ENCODE measurements around the gene DENND2A. TPM values are rescaled to one million over a fixed set of nuclear protein-coding genes. Genes with fewer than 3 reads are reported as not detected.

DENND2A gene
- total and polyA plus RNA-seq, 5 donors: 8.7 to 16.6 (median 12.1) TPM

DNA sequence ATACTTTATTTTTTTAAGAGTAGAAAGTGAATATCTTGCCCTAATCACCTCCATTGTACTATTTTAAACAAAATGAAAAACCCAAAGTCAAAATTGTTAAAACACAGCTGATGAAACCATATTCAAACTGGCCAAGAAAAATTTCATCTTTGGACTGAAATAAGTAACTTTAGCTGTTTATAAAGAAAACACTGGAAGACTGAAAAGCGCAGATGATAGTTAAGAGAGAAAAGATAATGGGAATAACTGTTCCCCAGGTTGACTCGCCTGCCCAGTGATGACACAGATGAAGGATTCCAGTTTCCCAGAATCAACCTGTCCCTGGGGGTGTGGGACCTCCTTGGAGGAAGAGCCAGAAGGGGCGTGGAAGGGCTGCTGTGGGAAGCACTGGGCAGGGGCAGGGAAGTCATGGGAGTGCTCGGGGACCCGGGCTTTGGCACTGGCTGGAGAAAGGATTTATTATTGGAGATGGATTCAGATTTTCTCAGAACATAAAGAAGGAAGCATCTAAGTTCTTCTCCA is 43.1 kb downstream of the DENND2A start:
- no peaks in the 10 kb centered on the region for H3K4me1 ChIP-seq (ENCODE audit: control insufficient read depth, insufficient read depth, low read length)
- H3K27ac ChIP-seq (ENCODE audit: low read length): no peak overlapping the region
- peak; percentile 33 to 73 (median 64) for DNase-seq
- WGBS: 45% methylated on average over 5 of the region's 5 CpGs
- no peaks in the 10 kb centered on the region for H3K9me3 ChIP-seq (ENCODE audit: control insufficient read depth, low read length)
- intact Hi-C loops (cut with DNase I): no loop called here
- H3K4me3 ChIP-seq (ENCODE audit: low read length): no peak overlapping the region
- no peaks in the 10 kb centered on the region for H3K27me3 ChIP-seq (ENCODE audit: control insufficient read depth, insufficient read depth)
- peak; percentile 62 to 70 for ATAC-seq

DNA sequence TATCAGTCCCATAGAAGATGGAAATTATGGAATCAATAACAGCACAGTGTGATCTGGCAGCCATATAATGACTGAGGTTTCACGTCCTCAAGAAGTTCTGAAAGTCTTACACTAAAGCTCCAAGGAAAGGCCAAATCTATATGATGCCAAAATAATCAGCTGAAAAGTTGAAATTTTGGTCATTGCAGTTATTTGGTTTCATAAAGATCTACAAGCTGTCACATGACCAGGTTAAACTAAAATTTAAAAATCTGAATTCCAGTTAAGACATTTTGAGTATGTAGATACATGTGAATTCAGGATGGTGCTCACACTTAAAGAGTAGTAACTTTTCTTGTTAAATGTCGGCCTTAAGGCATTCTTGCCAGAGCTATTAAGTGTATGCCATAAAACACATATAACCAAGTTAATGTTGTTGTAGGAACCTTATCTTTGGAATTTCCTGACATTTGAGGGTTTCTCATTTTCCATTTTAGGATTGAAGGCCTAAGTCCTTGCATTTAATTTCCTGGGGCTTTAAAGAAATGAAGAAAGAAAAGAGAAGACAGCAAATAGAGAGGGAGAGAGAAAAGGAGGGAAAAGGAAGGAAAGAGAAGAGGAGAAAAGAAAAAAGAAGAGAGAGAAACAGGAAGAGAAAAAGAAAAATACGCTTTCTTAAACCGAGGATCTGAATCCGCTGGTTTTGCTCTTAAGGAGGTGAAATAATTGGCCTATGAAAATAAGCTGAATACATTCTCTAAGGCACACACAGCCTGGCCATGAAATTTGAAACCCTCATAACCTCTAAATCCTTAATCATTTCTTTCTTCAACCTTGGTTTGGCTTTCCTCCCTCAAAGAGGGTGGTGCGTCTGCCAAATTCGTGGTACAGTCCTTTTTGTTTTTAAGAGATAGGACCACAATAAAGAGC is 43.8 kb downstream of the DENND2A start:
- 48% methylated on average over 7 of the region's 7 CpGs for WGBS
- H3K27ac ChIP-seq (ENCODE audit: low read length): no peak overlapping the region
- ATAC-seq (peak; percentile 42 to 51), DNase-seq (no peak)
- H3K4me1 ChIP-seq (ENCODE audit: control insufficient read depth, insufficient read depth, low read length): no peaks in the 10 kb centered on the region
- H3K9me3 ChIP-seq (ENCODE audit: control insufficient read depth, low read length): no peaks in the 10 kb centered on the region
- H3K4me3 ChIP-seq (ENCODE audit: low read length): no peak overlapping the region
- no peaks in the 10 kb centered on the region for H3K27me3 ChIP-seq (ENCODE audit: control insufficient read depth, insufficient read depth)
- intact Hi-C loops (cut with DNase I): no loop called here

DNA sequence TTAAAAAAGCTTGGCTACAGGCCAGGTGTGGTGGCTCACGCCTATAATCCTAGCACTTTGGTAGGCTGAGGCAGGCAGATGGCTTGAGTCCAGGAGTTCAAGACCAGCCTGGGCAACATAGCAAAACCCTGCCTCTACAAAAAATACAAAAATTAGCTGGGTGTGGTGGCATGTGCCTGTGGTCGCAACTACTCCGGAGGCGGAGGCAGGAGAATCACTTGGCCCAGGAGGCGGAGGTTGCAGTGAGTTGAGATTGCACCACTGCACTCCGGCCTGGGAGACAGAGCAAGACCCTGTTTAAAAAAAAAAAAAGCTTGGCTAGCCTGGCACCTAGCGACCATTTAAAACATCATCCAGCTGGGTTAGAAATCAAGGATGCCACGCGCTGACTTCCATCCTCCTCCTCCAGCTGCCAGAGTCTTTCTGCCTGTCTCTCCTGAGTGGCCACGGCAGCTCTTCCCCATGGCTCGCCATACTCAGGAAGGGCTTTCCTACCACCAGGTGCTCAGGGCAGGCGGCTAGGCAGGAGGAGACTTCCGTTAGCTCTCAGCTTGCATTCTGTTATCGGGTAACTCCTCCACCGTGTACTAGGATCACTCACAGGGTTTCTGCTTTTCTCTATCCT is 45.0 kb downstream of the DENND2A start:
- no peaks in the 10 kb centered on the region for H3K27me3 ChIP-seq (ENCODE audit: control insufficient read depth, insufficient read depth)
- H3K9me3 ChIP-seq (ENCODE audit: control insufficient read depth, low read length): no peaks in the 10 kb centered on the region
- H3K4me3 ChIP-seq (ENCODE audit: low read length): no peak overlapping the region
- ATAC-seq: no peak
- peak in 1 of 3 donors; percentile 40 for DNase-seq
- intact Hi-C loops (cut with DNase I): no loop called here
- no peak overlapping the region for H3K27ac ChIP-seq (ENCODE audit: low read length)
- no peaks in the 10 kb centered on the region for H3K4me1 ChIP-seq (ENCODE audit: control insufficient read depth, insufficient read depth, low read length)
- WGBS: 80% methylated on average over 15 of the region's 15 CpGs

DNA sequence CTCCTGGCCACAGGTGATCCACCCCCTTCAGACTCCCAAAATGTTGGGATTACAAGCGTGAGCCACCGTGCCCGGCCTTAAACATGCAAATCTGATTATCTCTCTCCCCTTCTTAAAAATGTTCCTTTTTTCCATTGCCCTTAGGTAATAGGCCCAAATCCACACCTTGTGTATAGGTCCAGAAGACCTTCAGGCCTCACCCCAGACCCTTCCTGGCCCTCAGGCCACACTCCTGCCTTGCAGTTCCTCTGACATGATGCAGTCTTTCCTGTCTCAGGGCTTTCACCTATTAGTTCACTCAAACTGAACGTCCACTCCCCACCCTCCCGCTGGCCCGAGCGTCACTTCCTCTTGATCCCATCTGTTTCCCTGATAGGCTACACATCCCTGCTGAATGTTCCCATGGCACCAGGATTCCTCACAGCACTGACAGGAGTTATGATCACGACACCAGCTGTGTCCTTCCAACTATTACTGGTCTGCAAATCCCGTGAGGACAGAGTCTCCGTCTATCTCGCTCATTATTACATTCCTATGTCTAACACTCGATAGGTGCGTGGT is 46.4 kb downstream of the DENND2A start:
- ATAC-seq: peak; percentile 10 to 82
- intact Hi-C loops (cut with DNase I): no loop called here
- WGBS: 76% methylated on average over 13 of the region's 13 CpGs
- no peaks in the 10 kb centered on the region for H3K27me3 ChIP-seq (ENCODE audit: control insufficient read depth, insufficient read depth)
- H3K27ac ChIP-seq (ENCODE audit: low read length): no peak overlapping the region
- peak in 2 of 3 donors; percentile 55 to 67 for DNase-seq
- no peaks in the 10 kb centered on the region for H3K9me3 ChIP-seq (ENCODE audit: control insufficient read depth, low read length)
- no peak overlapping the region for H3K4me3 ChIP-seq (ENCODE audit: low read length)
- no peaks in the 10 kb centered on the region for H3K4me1 ChIP-seq (ENCODE audit: control insufficient read depth, insufficient read depth, low read length)

DNA sequence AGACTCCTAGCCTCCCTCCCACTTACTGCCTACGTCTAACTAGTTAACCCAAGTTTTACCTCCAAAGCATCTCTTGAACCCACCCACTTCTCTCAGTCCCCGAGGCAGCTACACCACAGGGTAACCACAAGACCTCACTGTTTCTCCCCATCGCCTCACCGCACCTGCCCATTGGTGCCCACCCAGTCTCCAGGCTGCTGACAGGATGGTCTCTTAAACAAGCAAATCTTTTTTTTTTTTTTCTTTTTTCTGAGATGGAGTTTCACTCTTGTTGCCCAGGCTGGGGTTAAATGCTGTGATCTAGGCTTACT is 47.0 kb downstream of the DENND2A start:
- no peaks in the 10 kb centered on the region for H3K9me3 ChIP-seq (ENCODE audit: control insufficient read depth, low read length)
- no peak for ATAC-seq
- H3K27me3 ChIP-seq (ENCODE audit: control insufficient read depth, insufficient read depth): no peaks in the 10 kb centered on the region
- H3K4me3 ChIP-seq (ENCODE audit: low read length): no peak overlapping the region
- no peaks in the 10 kb centered on the region for H3K4me1 ChIP-seq (ENCODE audit: control insufficient read depth, insufficient read depth, low read length)
- 87% methylated on average over 4 of the region's 4 CpGs for WGBS
- intact Hi-C loops (cut with DNase I): no loop called here
- H3K27ac ChIP-seq (ENCODE audit: low read length): no peak overlapping the region
- DNase-seq: no peak

DNA sequence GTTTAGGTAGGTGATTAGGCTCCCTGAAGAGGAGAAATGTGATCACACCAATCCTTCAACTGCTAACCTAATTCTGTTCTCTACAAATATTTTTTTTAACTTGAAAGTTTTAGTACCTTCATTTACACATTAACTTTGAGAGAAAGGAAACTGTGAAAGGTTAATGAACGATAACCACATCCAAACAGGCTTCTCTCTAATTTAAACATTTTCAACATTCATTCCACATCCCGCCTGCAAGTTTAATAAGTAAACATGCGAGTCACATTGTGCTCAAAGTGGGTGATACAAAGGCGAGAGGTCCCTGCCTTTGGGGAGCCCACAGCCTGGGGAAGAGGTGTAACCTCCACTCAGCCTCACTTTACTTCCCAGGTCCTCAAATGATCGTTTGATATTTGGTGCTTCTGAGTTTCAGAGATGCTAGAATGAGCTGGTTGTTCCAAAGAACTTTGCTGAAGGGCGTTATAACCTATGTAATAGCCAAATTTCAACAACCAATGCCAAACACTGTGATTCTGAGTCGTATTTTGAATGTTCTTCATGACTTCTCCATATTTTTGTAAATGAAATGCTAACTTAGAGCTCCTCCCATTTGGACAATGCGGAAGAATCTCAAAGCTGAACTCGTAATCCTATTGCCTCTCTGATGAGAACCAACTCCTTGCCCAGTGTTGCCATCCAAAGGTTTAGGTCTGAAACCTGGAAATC is 47.5 kb downstream of the DENND2A start:
- ATAC-seq: no peak
- Histone ChIP-seq H3K27me3 (ENCODE audit: control insufficient read depth, insufficient read depth) (no peaks in the 10 kb centered on the region), H3K4me1 (ENCODE audit: control insufficient read depth, insufficient read depth, low read length) (no peaks in the 10 kb centered on the region), H3K9me3 (ENCODE audit: control insufficient read depth, low read length) (no peaks in the 10 kb centered on the region), H3K4me3 (ENCODE audit: low read length) (no peak overlapping the region), H3K27ac (ENCODE audit: low read length) (no peak overlapping the region)
- WGBS: 91% methylated on average over 9 of the region's 9 CpGs
- DNase-seq: no peak
- intact Hi-C loops (cut with DNase I): no loop called here

DNA sequence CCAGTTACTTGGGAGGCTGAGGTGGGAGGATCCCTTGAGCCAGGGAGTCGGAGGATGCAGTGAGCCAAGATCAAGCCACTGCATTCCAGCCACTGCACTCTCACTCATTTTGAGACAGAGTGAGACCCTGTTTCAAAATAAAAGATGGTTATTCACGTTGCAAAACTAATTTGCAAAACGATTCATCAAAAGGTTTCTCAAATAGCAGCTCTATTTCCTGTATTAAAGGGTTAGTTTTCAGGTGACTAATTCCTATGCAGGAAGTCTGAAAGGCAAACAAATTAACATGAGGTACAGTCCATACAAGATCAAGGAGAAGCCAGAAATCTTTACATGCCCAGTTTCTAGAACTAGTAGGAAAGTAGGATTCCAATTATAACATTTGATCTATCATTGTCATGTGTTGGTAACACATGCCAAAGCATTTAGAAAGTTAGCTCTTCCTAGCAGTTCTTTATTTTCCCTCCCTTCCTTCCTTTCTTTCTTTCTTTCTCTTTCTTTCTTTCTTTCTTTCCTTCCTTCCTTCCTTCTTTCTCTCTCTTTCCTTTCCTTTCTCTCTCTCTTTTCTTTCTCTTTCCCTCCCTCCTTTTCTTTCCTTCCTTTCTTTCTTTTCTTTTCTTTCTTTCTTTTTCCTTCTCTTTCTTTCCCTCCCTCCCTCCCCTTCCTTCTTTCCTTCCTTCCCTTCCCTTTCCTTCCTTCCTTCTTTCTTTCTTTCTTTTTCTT is 49.3 kb downstream of the DENND2A start:
- intact Hi-C loops (cut with DNase I): no loop called here

DNA sequence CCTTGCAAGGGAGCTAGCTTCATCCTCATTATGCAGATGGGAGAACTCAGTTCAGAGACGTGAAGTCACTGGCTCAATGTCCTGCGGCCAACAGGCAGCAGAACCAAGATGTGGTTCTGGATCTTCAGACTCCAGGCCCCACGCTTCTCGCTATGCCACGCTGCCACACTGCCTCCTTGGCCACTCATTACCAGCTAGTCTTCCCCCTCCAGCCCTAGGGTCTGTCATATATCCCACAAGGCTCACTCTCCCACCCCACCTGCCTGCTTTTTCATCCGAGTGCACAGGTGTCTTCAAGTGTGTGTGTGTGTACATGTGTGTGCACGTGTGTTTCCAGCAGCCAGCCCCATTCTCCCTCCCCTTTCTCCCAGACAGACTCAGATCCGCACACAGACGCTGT is 53.4 kb downstream of the DENND2A start:
- WGBS: 94% methylated on average over 9 of the region's 9 CpGs
- H3K27me3 ChIP-seq (ENCODE audit: control insufficient read depth, insufficient read depth): no peaks in the 10 kb centered on the region
- no peaks in the 10 kb centered on the region for H3K9me3 ChIP-seq (ENCODE audit: control insufficient read depth, low read length)
- intact Hi-C loops (cut with DNase I): loop anchor here in 1 of 4 donors (10.0 kb wide), 1 partner anchor 52 kb away; no protein-coding TSS in a partner anchor
- H3K4me3 ChIP-seq (ENCODE audit: low read length): no peak overlapping the region
- no peak for DNase-seq
- no peak overlapping the region for H3K27ac ChIP-seq (ENCODE audit: low read length)
- no peaks in the 10 kb centered on the region for H3K4me1 ChIP-seq (ENCODE audit: control insufficient read depth, insufficient read depth, low read length)
- no peak for ATAC-seq

More for the DNA sequence above, 49.3 kb downstream of the DENND2A start:
- 68% methylated on average over 3 of the region's 3 CpGs for WGBS
- Histone ChIP-seq H3K27me3 (ENCODE audit: control insufficient read depth, insufficient read depth) (no peaks in the 10 kb centered on the region), H3K9me3 (ENCODE audit: control insufficient read depth, low read length) (no peaks in the 10 kb centered on the region), H3K4me1 (ENCODE audit: control insufficient read depth, insufficient read depth, low read length) (no peaks in the 10 kb centered on the region), H3K4me3 (ENCODE audit: low read length) (no peak overlapping the region), H3K27ac (ENCODE audit: low read length) (no peak overlapping the region)
- DNase-seq (no peak), ATAC-seq (no peak)

DNA sequence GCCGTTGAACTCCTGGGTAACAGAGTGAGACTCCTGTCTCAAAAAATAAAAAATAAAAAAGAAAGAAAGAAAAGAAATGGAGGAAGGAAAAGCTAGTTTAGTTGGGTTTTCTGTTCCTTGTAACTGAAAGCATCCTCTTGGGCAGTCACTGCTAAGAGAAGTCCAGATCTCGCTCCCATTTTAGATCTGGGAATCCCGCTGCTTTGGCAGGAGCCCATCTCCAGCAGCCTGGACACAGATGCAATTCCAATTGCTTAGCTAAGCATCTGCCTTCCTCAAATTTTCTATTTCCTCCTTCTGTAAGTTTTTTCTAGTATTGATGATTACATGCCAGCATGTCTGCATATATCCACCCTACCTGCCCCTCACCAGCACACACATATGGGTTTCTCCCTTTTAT is 54.1 kb downstream of the DENND2A start:
- H3K4me3 ChIP-seq (ENCODE audit: low read length): no peak overlapping the region
- H3K27ac ChIP-seq (ENCODE audit: low read length): no peak overlapping the region
- no peaks in the 10 kb centered on the region for H3K27me3 ChIP-seq (ENCODE audit: control insufficient read depth, insufficient read depth)
- intact Hi-C loops (cut with DNase I): loop anchor here in 1 of 4 donors (10.0 kb wide), 1 partner anchor 52 kb away; no protein-coding TSS in a partner anchor
- ATAC-seq: peak in 1 of 2 donors; percentile 47
- WGBS: 61% methylated on average over 3 of the region's 3 CpGs
- H3K9me3 ChIP-seq (ENCODE audit: control insufficient read depth, low read length): no peaks in the 10 kb centered on the region
- DNase-seq: peak in 1 of 3 donors; percentile 75
- no peaks in the 10 kb centered on the region for H3K4me1 ChIP-seq (ENCODE audit: control insufficient read depth, insufficient read depth, low read length)

DNA sequence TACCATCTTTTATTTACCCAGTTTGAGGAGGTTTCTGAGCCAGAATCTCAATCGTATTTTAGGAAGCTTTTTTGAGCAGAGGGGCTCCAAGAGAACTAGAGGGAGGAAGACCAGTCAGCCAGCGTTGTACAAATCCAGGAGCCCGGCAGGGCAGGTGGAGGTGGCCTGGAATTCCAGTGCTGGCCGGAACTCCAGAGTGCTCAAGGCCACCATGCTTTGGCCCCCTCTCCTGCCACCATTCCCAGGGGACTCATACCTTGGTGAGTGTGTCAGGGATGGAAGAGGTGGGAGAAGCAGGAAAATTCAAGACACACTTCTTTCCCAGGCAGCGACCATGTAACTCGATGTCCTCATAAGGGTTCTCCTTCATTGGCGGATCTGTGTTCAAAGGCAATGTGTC is 55.3 kb downstream of the DENND2A start:
- ATAC-seq (no peak), DNase-seq (no peak)
- intact Hi-C loops (cut with DNase I): loop anchor here in 1 of 4 donors (10.0 kb wide), 1 partner anchor 51 kb away; no protein-coding TSS in a partner anchor
- Histone ChIP-seq H3K9me3 (ENCODE audit: control insufficient read depth, low read length) (no peaks in the 10 kb centered on the region), H3K4me3 (ENCODE audit: low read length) (no peak overlapping the region), H3K27me3 (ENCODE audit: control insufficient read depth, insufficient read depth) (no peaks in the 10 kb centered on the region), H3K4me1 (ENCODE audit: control insufficient read depth, insufficient read depth, low read length) (no peaks in the 10 kb centered on the region), H3K27ac (ENCODE audit: low read length) (no peak overlapping the region)
- 93% methylated on average over 7 of the region's 7 CpGs for WGBS
